Right lobe of liver (tissue), 4 donors: ENCODE results near the gene ECT2.

Experiments used
- POLR2A ChIP-seq: fragments of 450-650 bp; IDR thresholded peaks from one replicate; pipeline ENCODE4 v1.6.1; 2017; ENCODE audit warnings: antibody characterized with exemption, mild to moderate bottlenecking
- TF ChIP-seq, protein P1 (sequence below), 4 donors: fragments of 200-600 bp in 3 of 4; fragments of 450-650 bp in 1 of 4; IDR thresholded peaks; one replicate each; pipeline versions ENCODE4 v1.5.1 to v1.8.0; 2016 to 2022; ENCODE audit warnings: antibody characterized with exemption in 4 of 4, mild to moderate bottlenecking in 2 of 4
- donor health status: DM: no; HTN: no; CAD: no.
- donor health status: DM: no; HTN: no; CAD: no.
- donor health status: DM: no; HTN: yes; CAD: no.

DNA sequence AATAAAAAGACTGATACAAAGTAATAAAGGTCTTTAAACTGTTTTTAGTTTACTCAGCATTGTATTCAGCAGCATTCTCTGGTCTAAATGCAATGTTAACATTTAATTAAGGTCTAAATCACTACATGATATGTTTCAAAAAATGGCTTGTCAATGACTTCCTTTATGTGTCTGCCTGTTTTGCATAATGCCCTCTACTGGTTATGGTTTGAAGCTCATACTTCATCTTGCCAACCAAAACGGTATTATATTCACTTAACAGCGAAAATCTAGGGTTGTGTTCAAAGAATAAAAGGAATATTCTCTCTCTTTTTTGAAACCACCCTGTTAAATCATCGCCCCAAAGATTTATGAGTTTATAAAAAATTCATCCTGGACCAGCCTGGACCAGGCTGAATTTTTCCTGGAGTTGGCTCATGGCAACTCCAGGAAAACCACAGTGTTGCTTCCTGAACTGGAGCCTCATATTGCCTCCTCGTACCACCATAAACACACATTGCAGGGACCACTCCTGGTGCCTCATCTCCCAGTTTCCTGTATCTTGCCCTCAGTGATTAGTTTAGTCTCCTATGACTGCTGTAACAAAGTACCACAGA lies 32.9 kb upstream of the ECT2 start:
- TF ChIP-seq, protein P1, sequence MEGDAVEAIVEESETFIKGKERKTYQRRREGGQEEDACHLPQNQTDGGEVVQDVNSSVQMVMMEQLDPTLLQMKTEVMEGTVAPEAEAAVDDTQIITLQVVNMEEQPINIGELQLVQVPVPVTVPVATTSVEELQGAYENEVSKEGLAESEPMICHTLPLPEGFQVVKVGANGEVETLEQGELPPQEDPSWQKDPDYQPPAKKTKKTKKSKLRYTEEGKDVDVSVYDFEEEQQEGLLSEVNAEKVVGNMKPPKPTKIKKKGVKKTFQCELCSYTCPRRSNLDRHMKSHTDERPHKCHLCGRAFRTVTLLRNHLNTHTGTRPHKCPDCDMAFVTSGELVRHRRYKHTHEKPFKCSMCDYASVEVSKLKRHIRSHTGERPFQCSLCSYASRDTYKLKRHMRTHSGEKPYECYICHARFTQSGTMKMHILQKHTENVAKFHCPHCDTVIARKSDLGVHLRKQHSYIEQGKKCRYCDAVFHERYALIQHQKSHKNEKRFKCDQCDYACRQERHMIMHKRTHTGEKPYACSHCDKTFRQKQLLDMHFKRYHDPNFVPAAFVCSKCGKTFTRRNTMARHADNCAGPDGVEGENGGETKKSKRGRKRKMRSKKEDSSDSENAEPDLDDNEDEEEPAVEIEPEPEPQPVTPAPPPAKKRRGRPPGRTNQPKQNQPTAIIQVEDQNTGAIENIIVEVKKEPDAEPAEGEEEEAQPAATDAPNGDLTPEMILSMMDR (IDR thresholded peaks at IDR 0.05): peak; percentile 26 to 41 (median 32)
- no peak for TF ChIP-seq POLR2A
